ENCODE results near the gene AFAP1.

DNA sequence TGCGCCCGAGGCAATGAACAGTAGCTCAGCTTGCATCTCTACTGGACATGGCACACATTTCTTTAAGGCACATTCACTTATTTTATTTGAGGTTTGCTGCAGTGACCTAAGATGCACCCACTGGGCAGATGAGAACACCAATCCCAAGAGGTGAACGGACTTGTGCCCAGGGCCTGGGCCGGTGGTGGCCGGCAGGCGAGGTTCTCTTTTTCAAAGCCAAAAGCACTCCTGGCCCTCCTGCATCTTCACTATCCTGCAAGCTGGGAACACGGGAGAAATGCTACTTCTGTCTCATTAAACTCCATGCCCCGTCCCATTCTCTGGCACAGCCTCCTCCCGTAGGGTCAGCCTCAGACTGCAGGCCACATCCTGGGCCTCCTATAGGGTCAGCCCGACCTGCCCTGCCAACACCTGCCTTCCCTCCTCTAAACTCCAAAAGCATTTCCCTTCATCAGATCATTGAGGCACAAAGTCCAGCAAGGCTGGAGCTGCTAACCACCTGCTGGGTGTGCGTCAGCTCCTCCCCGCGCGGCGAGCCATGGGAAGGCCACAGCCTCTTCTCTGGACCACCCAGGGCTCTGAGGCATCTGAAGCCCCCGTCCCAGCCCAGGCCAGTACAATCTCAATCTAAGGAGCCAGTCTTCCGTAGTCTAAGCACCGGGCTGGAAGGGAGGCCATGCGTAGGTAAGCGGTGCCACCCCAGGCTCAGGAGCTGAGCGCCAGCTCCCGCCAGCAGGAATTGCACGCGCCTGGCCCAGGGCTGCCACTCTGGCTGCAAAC lies 166.1 kb downstream of the AFAP1 start:
- TF ChIP-seq, protein P1, sequence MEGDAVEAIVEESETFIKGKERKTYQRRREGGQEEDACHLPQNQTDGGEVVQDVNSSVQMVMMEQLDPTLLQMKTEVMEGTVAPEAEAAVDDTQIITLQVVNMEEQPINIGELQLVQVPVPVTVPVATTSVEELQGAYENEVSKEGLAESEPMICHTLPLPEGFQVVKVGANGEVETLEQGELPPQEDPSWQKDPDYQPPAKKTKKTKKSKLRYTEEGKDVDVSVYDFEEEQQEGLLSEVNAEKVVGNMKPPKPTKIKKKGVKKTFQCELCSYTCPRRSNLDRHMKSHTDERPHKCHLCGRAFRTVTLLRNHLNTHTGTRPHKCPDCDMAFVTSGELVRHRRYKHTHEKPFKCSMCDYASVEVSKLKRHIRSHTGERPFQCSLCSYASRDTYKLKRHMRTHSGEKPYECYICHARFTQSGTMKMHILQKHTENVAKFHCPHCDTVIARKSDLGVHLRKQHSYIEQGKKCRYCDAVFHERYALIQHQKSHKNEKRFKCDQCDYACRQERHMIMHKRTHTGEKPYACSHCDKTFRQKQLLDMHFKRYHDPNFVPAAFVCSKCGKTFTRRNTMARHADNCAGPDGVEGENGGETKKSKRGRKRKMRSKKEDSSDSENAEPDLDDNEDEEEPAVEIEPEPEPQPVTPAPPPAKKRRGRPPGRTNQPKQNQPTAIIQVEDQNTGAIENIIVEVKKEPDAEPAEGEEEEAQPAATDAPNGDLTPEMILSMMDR (IDR thresholded peaks at IDR 0.05; ENCODE audit: control extremely low read depth in 1 of 3, insufficient read depth in 1 of 3, low read depth in 1 of 3, low read length in 3 of 3) = no peak
- TF ChIP-seq, protein P2, sequence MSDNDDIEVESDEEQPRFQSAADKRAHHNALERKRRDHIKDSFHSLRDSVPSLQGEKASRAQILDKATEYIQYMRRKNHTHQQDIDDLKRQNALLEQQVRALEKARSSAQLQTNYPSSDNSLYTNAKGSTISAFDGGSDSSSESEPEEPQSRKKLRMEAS (IDR thresholded peaks at IDR 0.05) = no peak
- TF ChIP-seq ZNF274 (IDR thresholded peaks at IDR 0.05; ENCODE audit: borderline replicate concordance, extremely low read depth, low read length) = no peak
- TF ChIP-seq YY1 (IDR thresholded peaks at IDR 0.05; ENCODE audit: low read depth, low read length) = no peak
- TF ChIP-seq POLR2A (IDR thresholded peaks at IDR 0.05; ENCODE audit: control extremely low read depth in 1 of 2, low read depth in 2 of 2, low read length in 2 of 2) = no peak
- TF ChIP-seq TEAD4 (IDR thresholded peaks at IDR 0.05; ENCODE audit: low read depth, low read length) = no peak
- TF ChIP-seq, protein P3, sequence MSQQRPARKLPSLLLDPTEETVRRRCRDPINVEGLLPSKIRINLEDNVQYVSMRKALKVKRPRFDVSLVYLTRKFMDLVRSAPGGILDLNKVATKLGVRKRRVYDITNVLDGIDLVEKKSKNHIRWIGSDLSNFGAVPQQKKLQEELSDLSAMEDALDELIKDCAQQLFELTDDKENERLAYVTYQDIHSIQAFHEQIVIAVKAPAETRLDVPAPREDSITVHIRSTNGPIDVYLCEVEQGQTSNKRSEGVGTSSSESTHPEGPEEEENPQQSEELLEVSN (IDR thresholded peaks at IDR 0.05) = no peak
- TF ChIP-seq MAFK (IDR thresholded peaks at IDR 0.05; ENCODE audit: low read depth, low read length) = no peak
- no peak for TF ChIP-seq EGR1 (IDR thresholded peaks at IDR 0.05; ENCODE audit: borderline replicate concordance, low read depth, low read length)
- TF ChIP-seq KDM1A (IDR thresholded peaks at IDR 0.05; ENCODE audit: borderline replicate concordance, low read length) = no peak
- TF ChIP-seq CBX8 (IDR thresholded peaks at IDR 0.05; ENCODE audit: borderline replicate concordance, low read depth, low read length) = no peak
- TF ChIP-seq, protein P4, sequence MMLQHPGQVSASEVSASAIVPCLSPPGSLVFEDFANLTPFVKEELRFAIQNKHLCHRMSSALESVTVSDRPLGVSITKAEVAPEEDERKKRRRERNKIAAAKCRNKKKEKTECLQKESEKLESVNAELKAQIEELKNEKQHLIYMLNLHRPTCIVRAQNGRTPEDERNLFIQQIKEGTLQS (IDR thresholded peaks at IDR 0.05; ENCODE audit: insufficient read depth, low read depth, low read length) = no peak

Measured in H1 (cell line).